HepG2 (cell line): ENCODE data around the gene PSMD8. TPM values are rescaled to one million over a fixed set of nuclear protein-coding genes. Genes with fewer than 3 reads are reported as not detected.

Experiments used
- ATAC-seq: fragments of 200-7000 bp; cut with Tn5 transposase; 3 replicates; pipeline ENCODE4 v1.9.1; 2020; ENCODE audit warnings: mild to moderate bottlenecking, moderate library complexity
- BruUV-seq: library from RNA; stranded (reverse); fragments of 400-500 nt; replicated peaks from 2 replicates; lab custom pipeline; 2021; lab: Mats Ljungman, UMichigan
- CTCF ChIA-PET: fragments of 300-600 bp; formaldehyde crosslinking; extraction: SDS; loops from one replicate; lab custom pipeline; 2021; ENCODE audit warnings: low total read pairs, inconsistent platforms, low intra/inter-chr PET ratio; lab: Yijun Ruan, JAX
- POLR2A ChIA-PET: fragments of 350-600 bp; sonication (Branson Sonifier 250); formaldehyde crosslinking; loops from one replicate; lab custom pipeline; 2020; ENCODE audit warnings: antibody characterized with exemption, inconsistent platforms; lab: Yijun Ruan, JAX
- DNase-seq: peaks from one replicate; pipeline ENCODE4 v3.0.0-alpha.2; 2015; ENCODE audit warnings: low spot score
- FAIRE-seq: peaks from 3 replicates; lab custom pipeline; 2011; peaks lifted over from hg19 to GRCh38; lab: Jason Lieb, UNC
- H2AFZ ChIP-seq: one replicate; pipeline ENCODE4 v1.6.1; 2011; ENCODE audit warnings: low read length, inconsistent platforms
- H3K27ac ChIP-seq: fragments of 300-600 bp; 3 replicates; pipeline ENCODE4 v1.8.0; 2011; ENCODE audit warnings: mixed run types, mild to moderate bottlenecking, mixed read lengths, low read length, inconsistent platforms; ENCODE audit not compliant: insufficient read depth; ENCODE audit errors: extremely low read length
- H3K27me3 ChIP-seq, 2 experiments: fragments of 200-600 bp in 1 of 2; 2 replicates in 1 of 2; 3 replicates in 1 of 2; pipeline versions ENCODE4 v1.6.0 to v1.8.0; 2011; ENCODE audit warnings: low read length in 2 of 2, mild to moderate bottlenecking in 2 of 2, moderate library complexity in 2 of 2, inconsistent platforms in 1 of 2; ENCODE audit not compliant: insufficient read depth in 2 of 2, control insufficient read depth in 1 of 2
- H3K36me3 ChIP-seq, 2 experiments: fragments of 200-600 bp in 1 of 2; replicated peaks in 1 of 2; 2 replicates in 1 of 2; 3 replicates in 1 of 2; pipeline versions ENCODE4 v1.5.1 to v1.8.0; 2011; ENCODE audit warnings: low read length in 2 of 2, inconsistent platforms in 1 of 2; ENCODE audit not compliant: insufficient read depth in 2 of 2, control insufficient read depth in 1 of 2
- H3K4me1 ChIP-seq: 2 replicates; pipeline ENCODE4 v1.5.1; 2012; ENCODE audit warnings: low read length, inconsistent platforms; ENCODE audit not compliant: insufficient read depth
- H3K4me2 ChIP-seq: 2 replicates; pipeline ENCODE4 v1.6.0; 2011; ENCODE audit warnings: low read depth, low read length, inconsistent platforms
- H3K4me3 ChIP-seq, 3 experiments: fragments of 200-600 bp in 1 of 3; sonication (generic), shearing (Covaris generic) in 1 of 3; replicated peaks in 1 of 3; 2 replicates each; pipeline ENCODE4 v1.5.1; 2011 to 2016; ENCODE audit warnings: low read length in 3 of 3, inconsistent platforms in 2 of 3, low read depth in 2 of 3, mild to moderate bottlenecking in 2 of 3, control low read depth in 1 of 3, mixed read lengths in 1 of 3; ENCODE audit not compliant: insufficient read depth in 1 of 3
- H3K79me2 ChIP-seq: one replicate; pipeline ENCODE4 v1.6.1; 2011; ENCODE audit warnings: low read length, inconsistent platforms; ENCODE audit not compliant: insufficient read depth
- H3K9ac ChIP-seq: 2 replicates; pipeline ENCODE4 v1.6.0; 2011; ENCODE audit warnings: mild to moderate bottlenecking, low read depth, low read length, inconsistent platforms; ENCODE audit not compliant: insufficient read depth
- H3K9me3 ChIP-seq: 2 replicates; pipeline ENCODE4 v1.5.1; 2012; ENCODE audit warnings: mild to moderate bottlenecking, low read length
- H4K20me1 ChIP-seq: 2 replicates; pipeline ENCODE4 v1.6.0; 2011; ENCODE audit warnings: inconsistent platforms, mild to moderate bottlenecking, low read length, moderate library complexity; ENCODE audit not compliant: insufficient read depth
- BORCS8-MEF2B ChIP-seq: sonication (generic); formaldehyde crosslinking; IDR thresholded peaks from 2 replicates; pipeline ENCODE4 v1.8.0; 2022; ENCODE audit warnings: mild to moderate bottlenecking, missing genetic modification reagents
- CCDC6 ChIP-seq: sonication (generic); formaldehyde crosslinking; IDR thresholded peaks from 2 replicates; pipeline ENCODE4 v1.8.1; 2022; ENCODE audit warnings: mild to moderate bottlenecking, missing genetic modification reagents, moderate library complexity
- GFI1 ChIP-seq: sonication (generic); formaldehyde crosslinking; IDR thresholded peaks from 2 replicates; pipeline ENCODE4 v1.5.0; 2020; ENCODE audit warnings: missing genetic modification reagents, mild to moderate bottlenecking, borderline replicate concordance
- MAZ ChIP-seq, 2 experiments: sonication (generic) in 1 of 2; formaldehyde crosslinking in 1 of 2; IDR thresholded peaks; 2 replicates each; pipeline versions ENCODE4 v1.5.0 to v1.6.1; 2012 to 2020; ENCODE audit warnings: low read depth in 2 of 2, mild to moderate bottlenecking in 2 of 2, borderline replicate concordance in 1 of 2, improper control_type of control experiment in 1 of 2, low read length in 1 of 2, missing genetic modification reagents in 1 of 2, moderate library complexity in 1 of 2
- RNF2 ChIP-seq: fragments of 450-650 bp; conservative IDR thresholded peaks from 2 replicates; pipeline ENCODE4 v1.6.1; 2016; ENCODE audit warnings: low read depth
- ZFP41 ChIP-seq: sonication (generic); formaldehyde crosslinking; IDR thresholded peaks from 2 replicates; pipeline ENCODE4 v1.4.0; 2020; ENCODE audit warnings: mild to moderate bottlenecking, missing genetic modification reagents, borderline replicate concordance
- ZNF235 ChIP-seq: sonication (generic); formaldehyde crosslinking; IDR thresholded peaks from 2 replicates; pipeline ENCODE4 v1.8.1; 2023; ENCODE audit warnings: mild to moderate bottlenecking, missing genetic modification reagents, borderline replicate concordance
- ZNF251 ChIP-seq: sonication (generic); formaldehyde crosslinking; IDR thresholded peaks from 2 replicates; pipeline ENCODE4 v1.9.0; 2021; ENCODE audit warnings: mild to moderate bottlenecking, missing genetic modification reagents
- ZSCAN29 ChIP-seq: sonication (generic); formaldehyde crosslinking; conservative IDR thresholded peaks from 2 replicates; pipeline ENCODE4 v1.4.0; 2020; ENCODE audit warnings: mild to moderate bottlenecking, missing genetic modification reagents
- WGBS: methylation state at CpG from one replicate; pipeline ENCODE4 v1.1.6; 2017; ENCODE audit warnings: low lambda C conversion rate; 5-methylcytosine and 5-hydroxymethylcytosine counted together
- in situ Hi-C: cut with HindIII; loops from 2 replicates; pipeline ENCODE4 v1.10.0; 2017; ENCODE audit warnings: low pct_unique_long_range_greater_than_20kb; ENCODE audit not compliant: extremely low pct_ligation_motif_present
- intact Hi-C: fragments of 100-400 bp; cut with micrococcal nuclease; formaldehyde crosslinking; loops from one replicate; pipeline ENCODE4 v1.10.0; 2022; ENCODE audit not compliant: unreplicated experiment
- polyA plus RNA-seq, 8 experiments: library from polyadenylated mRNA; depleted of rRNA in 3 of 8; stranded (reverse) in 7 of 8; unstranded in 1 of 8; fragments of >200 nt; fragmentation: Illumina TruSeq in 4 of 8; extraction: Trizol in 4 of 8; gene quantifications; 2 replicates each; pipeline versions ENCODE4 v1.2.1 to v1.2.3, GENCODE V29; 2011 to 2016; ENCODE audit warnings: low read depth in 4 of 8, missing spikeins in 1 of 8, mixed read lengths in 1 of 8; ENCODE audit not compliant: insufficient read depth in 1 of 8
- total RNA-seq, 5 experiments: library from RNA; depleted of rRNA; stranded (reverse); fragments of >200 nt; fragmentation: Illumina TruSeq; extraction: Trizol; gene quantifications; 2 replicates each; pipeline ENCODE4 v1.2.3, GENCODE V29; 2016; ENCODE audit warnings: low read depth in 1 of 5
- TF ChIP-seq, protein P1 (sequence below): sonication (generic); formaldehyde crosslinking; IDR thresholded peaks from 2 replicates; pipeline ENCODE4 v1.4.0; 2020; ENCODE audit warnings: missing genetic modification reagents, low read depth, mild to moderate bottlenecking, borderline replicate concordance
- TF ChIP-seq, protein P2 (sequence below): sonication (generic); formaldehyde crosslinking; IDR thresholded peaks from 2 replicates; pipeline ENCODE4 v1.5.1; 2020; ENCODE audit warnings: mild to moderate bottlenecking, moderate library complexity, missing genetic modification reagents
- TF ChIP-seq, protein P3 (sequence below): IDR thresholded peaks from 2 replicates; pipeline ENCODE4 v1.6.1; 2016; ENCODE audit warnings: low read depth

PSMD8 gene
- total and polyA plus RNA-seq, 2 of the 13 experiments (the other 11 are each of a cell fraction or from before 2014, with no cell fraction given): 162 to 296 TPM

DNA sequence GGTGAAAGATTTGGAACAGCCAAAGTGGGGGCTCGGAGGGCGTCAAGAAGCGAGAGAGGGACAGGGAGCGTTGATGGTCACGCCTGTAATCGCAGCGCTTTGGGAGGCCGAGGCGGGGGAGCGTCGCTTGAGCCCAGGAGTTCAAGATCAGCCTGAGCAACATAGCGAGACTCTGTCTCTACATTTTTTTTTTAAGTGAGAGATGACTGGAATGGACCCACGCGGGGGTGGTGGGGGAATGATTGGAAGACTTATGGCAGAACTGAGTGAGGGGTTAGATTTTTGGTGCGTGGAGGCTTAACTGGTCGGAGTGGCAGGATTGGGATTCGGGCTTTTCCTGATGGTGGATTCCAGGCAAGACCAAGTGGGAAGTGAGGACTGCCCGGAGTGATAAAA is 725 bp downstream of the PSMD8 start (continued):
- TF ChIP-seq GFI1 (CRISPR knock-in tag): no peak
- TF ChIP-seq ZFP41: no peak
- TF ChIP-seq, protein P1, sequence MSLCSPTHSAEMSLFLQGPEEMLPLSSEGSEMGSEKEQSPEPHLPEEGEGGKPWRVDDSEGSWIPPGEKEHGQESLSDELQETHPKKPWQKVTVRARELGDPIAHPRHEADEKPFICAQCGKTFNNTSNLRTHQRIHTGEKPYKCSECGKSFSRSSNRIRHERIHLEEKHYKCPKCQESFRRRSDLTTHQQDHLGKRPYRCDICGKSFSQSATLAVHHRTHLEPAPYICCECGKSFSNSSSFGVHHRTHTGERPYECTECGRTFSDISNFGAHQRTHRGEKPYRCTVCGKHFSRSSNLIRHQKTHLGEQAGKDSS (CRISPR knock-in tag): 0 out of 2 replicates have a peak, but pooled peaks have one; percentile 1
- TF ChIP-seq CCDC6 (CRISPR knock-in tag): 0 out of 2 replicates have a peak, but pooled peaks have one; percentile 7
- TF ChIP-seq, protein P2, sequence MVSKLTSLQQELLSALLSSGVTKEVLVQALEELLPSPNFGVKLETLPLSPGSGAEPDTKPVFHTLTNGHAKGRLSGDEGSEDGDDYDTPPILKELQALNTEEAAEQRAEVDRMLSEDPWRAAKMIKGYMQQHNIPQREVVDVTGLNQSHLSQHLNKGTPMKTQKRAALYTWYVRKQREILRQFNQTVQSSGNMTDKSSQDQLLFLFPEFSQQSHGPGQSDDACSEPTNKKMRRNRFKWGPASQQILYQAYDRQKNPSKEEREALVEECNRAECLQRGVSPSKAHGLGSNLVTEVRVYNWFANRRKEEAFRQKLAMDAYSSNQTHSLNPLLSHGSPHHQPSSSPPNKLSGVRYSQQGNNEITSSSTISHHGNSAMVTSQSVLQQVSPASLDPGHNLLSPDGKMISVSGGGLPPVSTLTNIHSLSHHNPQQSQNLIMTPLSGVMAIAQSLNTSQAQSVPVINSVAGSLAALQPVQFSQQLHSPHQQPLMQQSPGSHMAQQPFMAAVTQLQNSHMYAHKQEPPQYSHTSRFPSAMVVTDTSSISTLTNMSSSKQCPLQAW (CRISPR knock-in tag): no peak
- TF ChIP-seq RNF2: no peak
- no peak for TF ChIP-seq ZNF251 (CRISPR knock-in tag)
- TF ChIP-seq ZNF235 (CRISPR knock-in tag): no peak
- 0 out of 2 replicates have a peak, but pooled peaks have one; percentile 2 for TF ChIP-seq ZSCAN29 (CRISPR knock-in tag)

DNA sequence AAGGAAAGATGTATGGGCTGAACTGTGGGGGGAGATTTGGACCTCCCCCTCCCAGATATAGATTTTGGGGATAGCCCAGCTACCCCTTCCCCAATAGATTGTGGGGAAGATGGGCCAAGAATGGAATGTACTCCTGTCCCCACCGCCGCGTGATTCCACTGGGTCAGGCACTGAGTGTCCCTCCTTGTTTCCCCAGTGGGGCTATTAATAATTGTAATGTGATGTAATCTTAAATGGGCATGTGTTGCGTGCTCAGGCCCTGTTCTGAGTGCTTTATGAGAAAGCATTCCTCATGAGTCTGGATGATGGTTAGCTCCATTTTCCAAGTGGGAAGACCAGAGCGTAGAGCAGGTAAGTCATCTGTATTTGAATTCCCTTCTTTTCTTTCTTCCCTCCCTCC is 1.4 kb downstream of the PSMD8 start:
- 66% methylated on average over 5 of the region's 5 CpGs for WGBS
- ChIA-PET CTCF (no interaction called here), POLR2A (interaction anchor here (1.1 to 3.3 kb wide), 2 partner anchors 12 to 27 kb away, joined by 5 to 30 read pairs; partner anchors contain the start of genes FAM98C and GGN)
- intact Hi-C loops: no loop called here
- peaks cover 22% of the 10 kb centered on the region for H3K4me1 ChIP-seq
- H3K4me3 ChIP-seq: peak overlapping the region; percentile 87 to 99 (median 92)
- ATAC-seq (no peak), FAIRE-seq (no peak), DNase-seq (no peak)
- H2AFZ ChIP-seq: no peak overlapping the region
- in situ Hi-C loops: no loop called here
- peak overlapping the region; percentile 94 for H3K9ac ChIP-seq
- BruUV-seq: no TSS peak
- peak overlapping the region; percentile 86 for H3K4me2 ChIP-seq
- H3K79me2 ChIP-seq: peaks cover 22% of the 10 kb centered on the region
- H3K27me3 ChIP-seq: no peaks in the 10 kb centered on the region; a peak in 1 of 5 replicates
- H3K36me3 ChIP-seq: peaks cover 8 to 27% of the 10 kb centered on the region in 2 experiments; a peak in 4 of 5 replicates
- H4K20me1 ChIP-seq: peaks cover 2% of the 10 kb centered on the region; the same call in 1 of the 2 replicates
- H3K9me3 ChIP-seq: no peaks in the 10 kb centered on the region
- TF ChIP-seq, protein P3, sequence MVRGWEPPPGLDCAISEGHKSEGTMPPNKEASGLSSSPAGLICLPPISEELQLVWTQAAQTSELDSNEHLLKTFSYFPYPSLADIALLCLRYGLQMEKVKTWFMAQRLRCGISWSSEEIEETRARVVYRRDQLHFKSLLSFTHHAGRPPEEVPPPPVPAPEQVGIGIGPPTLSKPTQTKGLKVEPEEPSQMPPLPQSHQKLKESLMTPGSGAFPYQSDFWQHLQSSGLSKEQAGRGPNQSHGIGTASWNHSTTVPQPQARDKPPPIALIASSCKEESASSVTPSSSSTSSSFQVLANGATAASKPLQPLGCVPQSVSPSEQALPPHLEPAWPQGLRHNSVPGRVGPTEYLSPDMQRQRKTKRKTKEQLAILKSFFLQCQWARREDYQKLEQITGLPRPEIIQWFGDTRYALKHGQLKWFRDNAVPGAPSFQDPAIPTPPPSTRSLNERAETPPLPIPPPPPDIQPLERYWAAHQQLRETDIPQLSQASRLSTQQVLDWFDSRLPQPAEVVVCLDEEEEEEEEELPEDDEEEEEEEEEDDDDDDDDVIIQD (CRISPR knock-in tag): no peak
- TF ChIP-seq BORCS8-MEF2B (0 out of 2 replicates have a peak, but pooled peaks have one; percentile 36), MAZ (IDR thresholded peaks at IDR 0.05; ENCODE audit: borderline replicate concordance, low read depth, low read length) (no peak), MAZ (CRISPR knock-in tag; IDR thresholded peaks at IDR 0.05; ENCODE audit: low read depth) (no peak)
- TF ChIP-seq, all 625 proteins: peak for 1
- H3K27ac ChIP-seq: peak overlapping the region; percentile 84
